CD14-positive monocyte (primary cell): ENCODE results near the gene FAM118B. TPM values are rescaled to one million over a fixed set of nuclear protein-coding genes. Genes with fewer than 3 reads are reported as not detected.

ENCODE experiments used
- DNase-seq, 3 donors: peaks; one replicate each; pipeline ENCODE4 v3.0.0-alpha.2; 2011 to 2022
- H2AFZ ChIP-seq: 2 replicates; pipeline ENCODE4 v1.6.0; 2012; ENCODE audit warnings: mild to moderate bottlenecking, low read depth, low read length, inconsistent platforms; ENCODE audit not compliant: insufficient read depth, poor library complexity, severe bottlenecking
- H3K27ac ChIP-seq, 2 donors: 1 replicate in 1 of 2; 2 replicates in 1 of 2; pipeline ENCODE4 v1.5.1; 2012 to 2013; ENCODE audit warnings: low read length in 2 of 2, control low read depth in 1 of 2, inconsistent platforms in 1 of 2, low read depth in 1 of 2, mild to moderate bottlenecking in 1 of 2
- H3K27me3 ChIP-seq, 2 donors: one replicate each; pipeline versions ENCODE4 v1.6.0 to v1.6.1; 2011 to 2013; ENCODE audit warnings: low read length in 2 of 2; ENCODE audit not compliant: control insufficient read depth in 2 of 2, insufficient read depth in 2 of 2
- H3K36me3 ChIP-seq, 2 donors: replicated peaks in 1 of 2; 1 replicate in 1 of 2; 2 replicates in 1 of 2; pipeline versions ENCODE4 v1.5.1 to v1.6.1; 2012 to 2013; ENCODE audit warnings: low read length in 2 of 2, control low read depth in 1 of 2, inconsistent platforms in 1 of 2, mild to moderate bottlenecking in 1 of 2; ENCODE audit not compliant: insufficient read depth in 2 of 2, control insufficient read depth in 1 of 2
- H3K4me1 ChIP-seq, 2 donors: 1 replicate in 1 of 2; 2 replicates in 1 of 2; pipeline versions ENCODE4 v1.5.1 to v1.6.1; 2012 to 2013; ENCODE audit warnings: low read length in 2 of 2, control low read depth in 1 of 2, inconsistent platforms in 1 of 2, mild to moderate bottlenecking in 1 of 2, moderate library complexity in 1 of 2; ENCODE audit not compliant: insufficient read depth in 2 of 2, control insufficient read depth in 1 of 2
- H3K4me2 ChIP-seq: replicated peaks from 2 replicates; pipeline ENCODE3; 2012; ENCODE audit warnings: low read length, moderate library complexity, mild to moderate bottlenecking; ENCODE audit not compliant: poor library complexity, severe bottlenecking; ENCODE audit errors: extremely low read depth
- H3K4me3 ChIP-seq, 3 experiments: fragments of 200-600 bp in 1 of 3; sonication (generic) in 1 of 3; replicated peaks in 1 of 3; 1 replicate in 2 of 3; 2 replicates in 1 of 3; pipeline ENCODE4 v1.5.1; 2011 to 2013; ENCODE audit warnings: low read length in 3 of 3, mild to moderate bottlenecking in 3 of 3, control low read depth in 2 of 3, low read depth in 2 of 3, inconsistent platforms in 1 of 3, moderate library complexity in 1 of 3
- H3K79me2 ChIP-seq: 2 replicates; pipeline ENCODE4 v1.6.0; 2012; ENCODE audit warnings: mild to moderate bottlenecking, control low read depth, inconsistent platforms, low read length, moderate library complexity; ENCODE audit not compliant: insufficient read depth
- H3K9ac ChIP-seq: 2 replicates; pipeline ENCODE4 v1.6.0; 2017; ENCODE audit warnings: low read length, mild to moderate bottlenecking; ENCODE audit not compliant: insufficient read depth, poor library complexity, severe bottlenecking
- H3K9me3 ChIP-seq, 2 donors: replicated peaks in 1 of 2; 1 replicate in 1 of 2; 2 replicates in 1 of 2; pipeline versions ENCODE4 v1.5.1 to v1.6.1; 2012 to 2013; ENCODE audit warnings: low read length in 2 of 2, control low read depth in 1 of 2; ENCODE audit not compliant: control insufficient read depth in 1 of 2, insufficient read depth in 1 of 2
- H4K20me1 ChIP-seq: 2 replicates; pipeline ENCODE4 v1.6.0; 2012; ENCODE audit warnings: mild to moderate bottlenecking, low read length, control low read depth, moderate library complexity; ENCODE audit not compliant: insufficient read depth
- H3K27ac Mint-ChIP-seq, 7 donors: one replicate each; pipeline ENCODE4 v1.8.0; 2020; ENCODE audit warnings: mild to moderate bottlenecking in 7 of 7, mixed read lengths in 7 of 7, moderate library complexity in 6 of 7, inconsistent platforms in 2 of 7
- H3K27me3 Mint-ChIP-seq, 3 donors: one replicate each; pipeline ENCODE4 v1.8.0; 2021 to 2022; ENCODE audit warnings: low read depth in 3 of 3, mild to moderate bottlenecking in 3 of 3, mixed read lengths in 3 of 3, moderate library complexity in 3 of 3, inconsistent platforms in 1 of 3
- H3K36me3 Mint-ChIP-seq, 2 donors: one replicate each; pipeline ENCODE4 v1.8.0; 2020; ENCODE audit warnings: mixed read lengths in 2 of 2, inconsistent platforms in 1 of 2, mild to moderate bottlenecking in 1 of 2
- H3K4me1 Mint-ChIP-seq: one replicate; pipeline ENCODE4 v1.8.0; 2020; ENCODE audit warnings: mild to moderate bottlenecking, mixed read lengths
- H3K4me3 Mint-ChIP-seq, 2 donors: one replicate each; pipeline ENCODE4 v1.8.0; 2020; ENCODE audit warnings: mild to moderate bottlenecking in 2 of 2, mixed read lengths in 2 of 2, moderate library complexity in 1 of 2
- H3K9me3 Mint-ChIP-seq, 7 donors: one replicate each; pipeline ENCODE4 v1.8.0; 2020 to 2022; ENCODE audit warnings: mixed read lengths in 7 of 7, mild to moderate bottlenecking in 6 of 7, moderate library complexity in 6 of 7, inconsistent platforms in 2 of 7
- CTCF ChIP-seq: fragments of 200-600 bp; IDR thresholded peaks from one replicate; pipeline ENCODE4 v1.8.0; 2022; ENCODE audit warnings: antibody characterized with exemption, mild to moderate bottlenecking
- WGBS: methylation state at CpG from one replicate; pipeline ENCODE4 v1.1.5; 2013; ENCODE audit warnings: missing lambda C conversion rate; ENCODE audit not compliant: insufficient coverage; 5-methylcytosine and 5-hydroxymethylcytosine counted together
- intact Hi-C, 2 donors: fragments of 100-400 bp; cut with micrococcal nuclease; formaldehyde crosslinking; loops; one replicate each; pipeline versions ENCODE4 v1.15.0 to v1.15.1; 2023
- polyA plus RNA-seq, 3 donors: library from polyadenylated mRNA; depleted of rRNA in 1 of 3; unstranded in 2 of 3; stranded (reverse) in 1 of 3; fragments of 300-500 nt in 2 of 3; fragments of >200 nt in 1 of 3; fragmentation: Illumina TruSeq in 2 of 3; gene quantifications; 1 replicate in 2 of 3; 2 replicates in 1 of 3; pipeline ENCODE4 v1.2.3, GENCODE V29; 2012 to 2021

FAM118B gene
- polyA plus RNA-seq, 3 donors = 13.6 to 18.7 (median 16.5) TPM

DNA sequence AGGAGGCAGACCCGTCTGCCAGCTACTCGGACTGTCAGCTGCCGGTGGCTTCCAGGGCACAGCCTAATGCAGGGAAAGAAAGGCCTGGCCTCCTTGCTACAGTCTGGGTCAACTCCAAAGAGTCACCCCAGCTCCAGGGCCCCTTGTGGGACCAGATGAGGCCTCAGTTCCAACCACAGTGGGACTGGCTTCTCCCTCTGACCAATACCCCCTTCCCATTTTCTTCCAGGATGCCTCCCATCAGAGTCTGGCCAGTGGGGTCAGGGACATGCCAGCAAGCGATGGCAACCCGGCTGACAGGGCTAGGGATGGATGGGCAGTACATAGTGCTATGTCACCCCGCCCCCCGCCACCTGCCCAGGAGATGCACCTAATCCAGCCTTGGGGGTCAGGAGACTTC lies 36.8 kb upstream of the FAM118B start:
- TF ChIP-seq CTCF = no peak
- Mint-ChIP-seq H3K36me3 (peaks cover 0 to 2% of the 10 kb centered on the region in 2 donors), H3K4me3 (no peak overlapping the region), H3K4me1 (peaks cover 13% of the 10 kb centered on the region), H3K27ac (no peak overlapping the region), H3K27me3 (peaks cover 1 to 5% (median 1%) of the 10 kb centered on the region in 3 donors), H3K9me3 (peaks cover 0 to 16% (median 11%) of the 10 kb centered on the region in 7 donors)
- Histone ChIP-seq H3K79me2 (no peaks in the 10 kb centered on the region), H3K4me2 (no peak overlapping the region), H3K9ac (no peak overlapping the region), H4K20me1 (no peaks in the 10 kb centered on the region), H3K27ac (no peak overlapping the region), H2AFZ (no peak overlapping the region), H3K36me3 (no peaks in the 10 kb centered on the region), H3K4me3 (no peak overlapping the region), H3K9me3 (no peaks in the 10 kb centered on the region), H3K27me3 (no peaks in the 10 kb centered on the region), H3K4me1 (peaks cover 10 to 13% of the 10 kb centered on the region in 2 donors)
- intact Hi-C loops = no loop called here
- WGBS = 98% methylated on average over 4 of the region's 7 CpGs
- DNase-seq = no peak

DNA sequence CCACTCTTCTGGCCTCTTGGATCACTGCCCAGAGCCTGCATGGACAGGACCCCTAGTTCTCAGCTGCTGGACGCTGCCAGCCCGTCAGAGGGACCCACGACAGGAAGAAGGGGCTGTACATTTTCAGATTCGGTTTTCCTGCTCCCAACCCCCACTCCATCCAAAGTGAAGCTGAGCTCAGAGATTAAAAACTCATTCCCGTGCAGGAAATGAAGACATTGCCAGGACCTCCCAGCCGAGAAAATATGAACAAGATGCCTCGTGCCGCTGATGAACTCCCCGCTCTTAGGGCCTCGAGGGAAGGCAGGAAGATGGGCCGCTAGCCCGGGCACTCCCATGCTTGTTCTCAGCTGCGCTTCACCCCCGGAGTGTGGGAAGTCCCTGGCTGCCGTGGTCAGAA lies 36.2 kb upstream of the FAM118B start:
- no peak for TF ChIP-seq CTCF
- Mint-ChIP-seq H3K9me3 (peaks cover 1 to 17% (median 13%) of the 10 kb centered on the region in 7 donors), H3K27me3 (peaks cover 1 to 5% (median 1%) of the 10 kb centered on the region in 3 donors), H3K4me3 (no peak overlapping the region), H3K36me3 (peaks cover 0 to 2% of the 10 kb centered on the region in 2 donors), H3K4me1 (peaks cover 13% of the 10 kb centered on the region), H3K27ac (no peak overlapping the region)
- H3K9ac ChIP-seq = no peak overlapping the region
- no peak overlapping the region for H3K4me2 ChIP-seq
- no peak overlapping the region for H3K4me3 ChIP-seq
- H3K79me2 ChIP-seq = no peaks in the 10 kb centered on the region
- no peaks in the 10 kb centered on the region for H3K9me3 ChIP-seq
- no peak overlapping the region for H3K27ac ChIP-seq
- H2AFZ ChIP-seq = no peak overlapping the region
- H3K36me3 ChIP-seq = no peaks in the 10 kb centered on the region
- H4K20me1 ChIP-seq = no peaks in the 10 kb centered on the region
- intact Hi-C loops = no loop called here
- peaks cover 10 to 13% of the 10 kb centered on the region in 2 donors for H3K4me1 ChIP-seq
- H3K27me3 ChIP-seq = no peaks in the 10 kb centered on the region
- no peak for DNase-seq
- WGBS = 37% methylated on average over 15 of the region's 15 CpGs
